ENCODE data around the gene RALGDS. TPM values are rescaled to one million over a fixed set of nuclear protein-coding genes. Genes with fewer than 3 reads are reported as not detected.
"Not testable (repeated sequence)": the region's sequence is repeated elsewhere in the genome, so short reads cannot be mapped to it uniquely, and the experiment has no call there.

The RALGDS gene
- polyA plus RNA-seq, 1 donor from 2014 or later = 16.9 TPM

- H3K4me1 Mint-ChIP-seq = peaks cover 0 to 2% (median 0%) of the 10 kb centered on the region in 3 donors
- H3K36me3 Mint-ChIP-seq = peaks cover 1% of the 10 kb centered on the region
- H3K27ac Mint-ChIP-seq = no peak overlapping the region
- no peak overlapping the region for H3K4me3 Mint-ChIP-seq
- H3K9me3 Mint-ChIP-seq = no peaks in the 10 kb centered on the region
- no peaks in the 10 kb centered on the region for H3K27me3 Mint-ChIP-seq
Observed at GRCh38 chr9:133073086-133074014, 47.7 kb downstream of the RALGDS start.

DNA sequence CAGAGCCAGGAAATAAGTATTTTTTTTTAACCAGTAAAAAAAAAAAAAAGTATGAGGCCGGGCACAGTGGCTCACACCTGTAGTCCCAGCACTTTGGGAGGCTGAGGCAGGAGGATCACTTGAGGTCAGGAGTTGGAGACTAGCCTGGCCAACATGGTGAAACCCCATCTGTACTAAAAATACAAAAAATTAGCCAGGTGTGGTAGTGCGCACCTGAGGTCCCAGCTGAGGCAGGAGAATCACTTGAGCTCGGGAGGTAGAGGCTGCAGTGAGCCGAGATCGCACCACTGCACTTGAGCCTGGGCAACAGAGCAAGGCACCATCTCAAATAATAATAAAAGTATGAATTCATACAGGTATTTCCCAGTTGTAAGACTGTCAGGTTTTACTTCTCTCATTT lies 48.8 kb downstream of the RALGDS start:
- H3K27me3 Mint-ChIP-seq, H3K4me1 Mint-ChIP-seq, H3K4me3 Mint-ChIP-seq, H3K27ac Mint-ChIP-seq, H3K36me3 Mint-ChIP-seq, H3K9me3 Mint-ChIP-seq: not testable (repeated sequence)

- Mint-ChIP-seq H3K36me3 (peaks cover 1% of the 10 kb centered on the region), H3K27me3 (no peaks in the 10 kb centered on the region), H3K27ac (no peak overlapping the region), H3K4me1 (peaks cover 0 to 2% (median 0%) of the 10 kb centered on the region in 3 donors), H3K4me3 (no peak overlapping the region), H3K9me3 (no peaks in the 10 kb centered on the region)
Observed at GRCh38 chr9:133071484-133072150, 49.4 kb downstream of the RALGDS start.

- H3K27ac Mint-ChIP-seq, H3K4me3 Mint-ChIP-seq, H3K4me1 Mint-ChIP-seq, H3K27me3 Mint-ChIP-seq, H3K36me3 Mint-ChIP-seq, H3K9me3 Mint-ChIP-seq: not testable (repeated sequence)
Observed at GRCh38 chr9:133070985-133071384, 50.1 kb downstream of the RALGDS start.

DNA sequence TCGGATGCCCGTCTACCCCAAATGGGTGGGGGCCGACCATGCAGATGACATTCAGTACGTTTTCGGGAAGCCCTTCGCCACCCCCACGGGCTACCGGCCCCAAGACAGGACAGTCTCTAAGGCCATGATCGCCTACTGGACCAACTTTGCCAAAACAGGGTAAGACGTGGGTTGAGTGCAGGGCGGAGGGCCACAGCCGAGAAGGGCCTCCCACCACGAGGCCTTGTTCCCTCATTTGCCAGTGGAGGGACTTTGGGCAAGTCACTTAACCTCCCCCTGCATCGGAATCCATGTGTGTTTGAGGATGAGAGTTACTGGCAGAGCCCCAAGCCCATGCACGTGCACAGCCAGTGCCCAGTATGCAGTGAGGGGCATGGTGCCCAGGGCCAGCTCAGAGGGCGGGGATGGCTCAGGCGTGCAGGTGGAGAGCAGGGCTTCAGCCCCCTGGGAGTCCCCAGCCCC lies 50.5 kb downstream of the RALGDS start:
- H3K4me3 Mint-ChIP-seq, H3K9me3 Mint-ChIP-seq, H3K36me3 Mint-ChIP-seq, H3K27ac Mint-ChIP-seq, H3K4me1 Mint-ChIP-seq, H3K27me3 Mint-ChIP-seq: not testable (repeated sequence)

DNA sequence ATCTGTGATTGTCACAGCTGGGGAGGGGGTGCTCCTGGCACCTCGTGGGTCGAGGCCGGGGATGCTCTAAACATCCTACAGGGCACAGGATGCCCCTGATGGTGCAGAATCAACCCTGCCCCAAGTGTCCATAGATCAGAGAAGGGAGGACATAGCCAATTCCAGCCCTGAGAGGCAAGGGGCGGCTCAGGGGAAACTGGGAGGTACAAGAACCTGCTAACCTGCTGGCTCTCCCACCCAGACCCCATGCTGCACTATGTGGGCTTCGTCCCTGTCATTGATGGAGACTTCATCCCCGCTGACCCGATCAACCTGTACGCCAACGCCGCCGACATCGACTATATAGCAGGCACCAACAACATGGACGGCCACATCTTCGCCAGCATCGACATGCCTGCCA lies 52.6 kb downstream of the RALGDS start:
- not testable (repeated sequence) for H3K9me3 Mint-ChIP-seq, H3K27me3 Mint-ChIP-seq, H3K36me3 Mint-ChIP-seq, H3K4me3 Mint-ChIP-seq, H3K4me1 Mint-ChIP-seq, H3K27ac Mint-ChIP-seq

DNA sequence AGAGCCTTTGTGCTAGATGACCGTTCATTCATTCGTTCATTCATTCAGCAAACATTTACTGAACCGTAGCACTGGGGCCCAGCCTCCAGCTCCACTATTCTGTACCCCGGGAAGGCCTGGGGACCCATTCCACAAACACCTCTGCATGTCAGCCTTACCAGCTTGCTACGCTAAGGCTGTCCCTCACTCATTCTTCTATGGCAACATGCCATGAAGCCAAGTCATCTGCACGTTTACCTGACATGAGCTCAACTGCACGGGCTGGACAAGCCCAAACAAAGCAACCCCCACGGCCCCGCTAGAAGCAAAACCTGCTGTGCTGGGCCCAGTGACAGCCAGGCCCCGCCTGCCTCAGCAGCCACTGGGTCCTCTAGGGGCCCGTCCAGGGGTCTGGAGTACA lies 53.2 kb downstream of the RALGDS start:
- Mint-ChIP-seq H3K9me3 (no peaks in the 10 kb centered on the region), H3K27ac (no peak overlapping the region), H3K4me3 (no peak overlapping the region), H3K4me1 (peaks cover 0 to 2% (median 0%) of the 10 kb centered on the region in 3 donors), H3K27me3 (no peaks in the 10 kb centered on the region), H3K36me3 (peaks cover 1% of the 10 kb centered on the region)

DNA sequence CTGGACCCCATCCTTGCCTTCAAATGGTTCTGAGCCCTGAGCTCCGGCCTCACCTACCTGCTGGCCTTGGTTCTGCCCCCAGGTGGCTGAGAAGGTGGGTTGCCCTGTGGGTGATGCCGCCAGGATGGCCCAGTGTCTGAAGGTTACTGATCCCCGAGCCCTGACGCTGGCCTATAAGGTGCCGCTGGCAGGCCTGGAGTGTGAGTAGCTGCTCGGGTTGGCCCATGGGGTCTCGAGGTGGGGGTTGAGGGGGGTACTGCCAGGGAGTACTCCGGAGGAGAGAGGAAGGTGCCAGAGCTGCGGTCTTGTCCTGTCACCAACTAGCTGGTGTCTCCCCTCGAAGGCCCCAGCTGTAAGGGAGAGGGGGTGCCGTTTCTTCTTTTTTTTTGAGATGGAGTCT lies 54.0 kb downstream of the RALGDS start:
- Mint-ChIP-seq H3K4me3 (no peak overlapping the region), H3K36me3 (peaks cover 1% of the 10 kb centered on the region), H3K4me1 (peaks cover 0 to 2% (median 0%) of the 10 kb centered on the region in 3 donors), H3K27me3 (no peaks in the 10 kb centered on the region), H3K9me3 (no peaks in the 10 kb centered on the region), H3K27ac (no peak overlapping the region)

DNA sequence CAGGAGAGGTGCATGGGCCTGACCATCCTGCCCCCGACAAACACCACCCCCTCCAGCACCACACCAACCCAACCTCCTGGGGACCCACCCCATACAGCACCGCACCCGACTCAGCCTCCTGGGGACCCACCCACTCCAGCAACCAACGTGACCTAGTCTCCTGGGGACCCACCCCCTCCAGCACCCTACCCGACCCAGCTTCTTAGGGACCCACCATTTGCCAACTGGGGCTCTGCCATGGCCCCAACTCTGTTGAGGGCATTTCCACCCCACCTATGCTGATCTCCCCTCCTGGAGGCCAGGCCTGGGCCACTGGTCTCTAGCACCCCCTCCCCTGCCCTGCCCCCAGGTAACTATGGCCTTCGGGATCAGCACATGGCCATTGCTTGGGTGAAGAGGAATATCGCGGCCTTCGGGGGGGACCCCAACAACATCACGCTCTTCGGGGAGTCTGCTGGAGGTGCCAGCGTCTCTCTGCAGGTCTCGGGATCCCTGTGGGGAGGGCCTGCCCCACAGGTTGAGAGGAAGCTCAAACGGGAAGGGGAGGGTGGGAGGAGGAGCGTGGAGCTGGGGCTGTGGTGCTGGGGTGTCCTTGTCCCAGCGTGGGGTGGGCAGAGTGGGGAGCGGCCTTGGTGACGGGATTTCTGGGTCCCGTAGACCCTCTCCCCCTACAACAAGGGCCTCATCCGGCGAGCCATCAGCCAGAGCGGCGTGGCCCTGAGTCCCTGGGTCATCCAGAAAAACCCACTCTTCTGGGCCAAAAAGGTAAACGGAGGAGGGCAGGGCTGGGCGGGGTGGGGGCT lies 54.7 kb downstream of the RALGDS start:
- H3K4me3 Mint-ChIP-seq = no peak overlapping the region
- H3K36me3 Mint-ChIP-seq = no peaks in the 10 kb centered on the region
- H3K9me3 Mint-ChIP-seq = no peaks in the 10 kb centered on the region
- H3K27me3 Mint-ChIP-seq = no peaks in the 10 kb centered on the region
- peaks cover 0 to 2% (median 0%) of the 10 kb centered on the region in 3 donors for H3K4me1 Mint-ChIP-seq
- H3K27ac Mint-ChIP-seq = no peak overlapping the region

- H3K9me3 Mint-ChIP-seq = no peaks in the 10 kb centered on the region
- H3K4me1 Mint-ChIP-seq = peaks cover 0 to 2% (median 2%) of the 10 kb centered on the region in 3 donors
- H3K36me3 Mint-ChIP-seq = no peaks in the 10 kb centered on the region
- no peak overlapping the region for H3K27ac Mint-ChIP-seq
- no peak overlapping the region for H3K4me3 Mint-ChIP-seq
- no peaks in the 10 kb centered on the region for H3K27me3 Mint-ChIP-seq
Observed at GRCh38 chr9:133065070-133065388, 56.0 kb downstream of the RALGDS start.

DNA sequence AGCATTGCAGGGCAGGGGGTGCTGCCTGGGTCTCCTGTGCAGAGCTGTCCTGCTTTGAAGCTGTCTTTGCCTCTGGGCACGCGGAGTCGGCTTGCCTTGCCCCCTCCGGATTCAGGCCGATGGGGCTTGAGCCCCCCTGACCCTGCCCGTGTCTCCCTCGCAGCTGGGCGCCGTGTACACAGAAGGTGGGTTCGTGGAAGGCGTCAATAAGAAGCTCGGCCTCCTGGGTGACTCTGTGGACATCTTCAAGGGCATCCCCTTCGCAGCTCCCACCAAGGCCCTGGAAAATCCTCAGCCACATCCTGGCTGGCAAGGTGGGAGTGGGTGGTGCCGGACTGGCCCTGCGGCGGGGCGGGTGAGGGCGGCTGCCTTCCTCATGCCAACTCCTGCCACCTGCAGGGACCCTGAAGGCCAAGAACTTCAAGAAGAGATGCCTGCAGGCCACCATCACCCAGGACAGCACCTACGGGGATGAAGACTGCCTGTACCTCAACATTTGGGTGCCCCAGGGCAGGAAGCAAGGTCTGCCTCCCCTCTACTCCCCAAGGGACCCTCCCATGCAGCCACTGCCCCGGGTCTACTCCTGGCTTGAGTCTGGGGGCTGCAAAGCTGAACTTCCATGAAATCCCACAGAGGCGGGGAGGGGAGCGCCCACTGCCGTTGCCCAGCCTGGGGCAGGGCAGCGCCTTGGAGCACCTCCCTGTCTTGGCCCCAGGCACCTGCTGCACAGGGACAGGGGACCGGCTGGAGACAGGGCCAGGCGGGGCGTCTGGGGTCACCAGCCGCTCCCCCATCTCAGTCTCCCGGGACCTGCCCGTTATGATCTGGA lies 56.6 kb downstream of the RALGDS start:
- Mint-ChIP-seq H3K4me1 (peaks cover 0 to 6% (median 2%) of the 10 kb centered on the region in 3 donors), H3K36me3 (no peaks in the 10 kb centered on the region), H3K27me3 (no peaks in the 10 kb centered on the region), H3K4me3 (no peak overlapping the region), H3K27ac (no peak overlapping the region), H3K9me3 (no peaks in the 10 kb centered on the region)

DNA sequence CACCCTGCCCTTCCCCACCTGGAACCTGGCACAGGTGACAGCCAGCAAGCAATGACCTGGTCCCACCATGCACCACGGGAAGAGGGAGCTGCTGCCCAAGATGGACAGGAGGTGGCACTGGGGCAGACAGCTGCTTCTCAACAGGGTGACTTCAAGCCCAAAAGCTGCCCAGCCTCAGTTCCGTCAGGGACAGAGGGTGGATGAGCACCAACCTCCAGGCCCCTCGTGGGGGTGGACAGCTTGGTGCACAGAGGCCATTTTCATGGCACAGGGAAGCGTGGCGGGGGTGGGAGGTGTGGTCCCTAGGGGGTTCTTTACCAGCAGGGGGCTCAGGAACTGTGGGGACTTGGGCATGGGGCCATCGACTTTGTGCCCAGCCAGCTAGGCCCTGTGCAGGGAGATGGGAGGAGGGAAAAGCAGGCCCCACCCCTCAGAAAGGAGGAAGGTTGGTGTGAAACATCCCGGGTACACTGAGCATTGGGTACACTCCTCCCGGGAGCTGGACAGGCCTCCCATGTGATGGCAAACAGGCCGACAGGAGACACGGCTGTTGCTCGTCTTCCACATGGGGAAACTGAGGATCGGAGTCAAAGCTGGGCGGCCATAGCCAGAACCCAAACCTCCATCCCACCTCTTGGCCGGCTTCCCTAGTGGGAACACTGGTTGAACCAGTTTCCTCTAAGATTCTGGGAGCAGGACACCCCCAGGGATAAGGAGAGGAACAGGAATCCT lies 57.4 kb downstream of the RALGDS start:
- Mint-ChIP-seq H3K36me3 (peaks cover 3% of the 10 kb centered on the region), H3K9me3 (no peaks in the 10 kb centered on the region), H3K27ac (no peak overlapping the region), H3K4me3 (no peak overlapping the region), H3K4me1 (peaks cover 0 to 12% (median 10%) of the 10 kb centered on the region in 3 donors), H3K27me3 (no peaks in the 10 kb centered on the region)

GRCh38 chr9:133063159-133063499 lies 57.9 kb downstream of the RALGDS start:
- peaks cover 0 to 12% (median 10%) of the 10 kb centered on the region in 3 donors for H3K4me1 Mint-ChIP-seq
- no peak overlapping the region for H3K27ac Mint-ChIP-seq
- no peaks in the 10 kb centered on the region for H3K9me3 Mint-ChIP-seq
- H3K36me3 Mint-ChIP-seq = peaks cover 3% of the 10 kb centered on the region
- H3K4me3 Mint-ChIP-seq = no peak overlapping the region
- no peaks in the 10 kb centered on the region for H3K27me3 Mint-ChIP-seq

DNA sequence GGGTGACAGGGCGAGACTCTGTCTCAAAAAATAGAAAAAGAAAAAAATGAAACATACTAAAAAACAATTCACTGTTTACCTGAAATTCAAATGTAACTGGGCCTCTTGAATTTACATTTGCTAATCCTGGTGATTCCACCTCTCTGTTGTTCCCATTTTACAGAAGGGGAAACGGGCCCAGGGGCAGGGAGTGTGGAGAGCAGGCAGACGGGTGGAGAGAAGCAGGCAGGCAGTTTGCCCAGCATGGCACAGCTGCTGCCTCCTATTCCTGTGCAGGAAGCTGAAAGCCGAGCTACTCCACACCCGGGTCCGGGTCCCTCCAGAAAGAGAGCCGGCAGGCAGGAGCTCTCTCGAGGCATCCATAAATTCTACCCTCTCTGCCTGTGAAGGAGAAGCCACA lies 58.5 kb downstream of the RALGDS start:
- not testable (repeated sequence) for H3K9me3 Mint-ChIP-seq, H3K27me3 Mint-ChIP-seq, H3K27ac Mint-ChIP-seq, H3K4me3 Mint-ChIP-seq, H3K36me3 Mint-ChIP-seq
- H3K4me1 Mint-ChIP-seq = peaks cover 0 to 12% (median 10%) of the 10 kb centered on the region in 3 donors

Data from IgD-negative memory B cell (primary cell).